ENCODE results near the gene TIMD4. TPM values are rescaled to one million over a fixed set of nuclear protein-coding genes. Genes with fewer than 3 reads are reported as not detected.

Gene TIMD4
- total RNA-seq, 4 donors from 2014 or later, result 2.2 to 3.6 (median 2.6) TPM; not detected in 1

DNA sequence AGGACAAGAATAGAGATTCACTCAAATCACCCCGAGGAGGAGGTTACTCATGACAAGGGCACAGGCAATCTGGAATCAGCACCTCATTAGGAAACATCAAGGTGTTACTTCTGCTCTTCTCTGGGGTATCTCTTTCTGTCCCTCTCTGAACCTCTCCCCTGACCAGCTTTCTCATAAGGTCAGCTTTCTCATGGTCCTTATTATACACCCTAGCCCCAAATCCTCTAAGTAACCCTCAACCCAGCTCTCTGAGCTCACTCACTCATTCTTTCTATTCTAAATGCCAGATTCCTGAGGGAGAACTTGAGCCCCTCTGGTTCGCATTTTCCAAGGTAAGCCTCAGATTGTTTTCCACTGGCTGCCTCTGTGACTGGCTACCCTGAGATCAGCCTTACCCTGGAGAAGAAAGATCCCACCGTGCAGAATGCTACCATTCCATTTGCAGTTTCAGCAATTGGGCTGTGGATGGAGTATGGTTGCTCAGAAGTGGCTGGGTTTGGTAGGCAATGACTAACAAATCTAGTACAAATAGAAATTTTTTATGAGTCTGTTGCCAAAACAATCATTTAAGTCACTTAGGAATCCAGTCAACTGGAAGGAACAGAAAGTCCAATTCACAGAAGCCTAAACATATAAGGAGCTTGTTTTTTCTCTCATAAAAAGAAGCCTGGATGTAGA lies 9.0 kb upstream of the TIMD4 start:
- TF ChIP-seq, protein P1, sequence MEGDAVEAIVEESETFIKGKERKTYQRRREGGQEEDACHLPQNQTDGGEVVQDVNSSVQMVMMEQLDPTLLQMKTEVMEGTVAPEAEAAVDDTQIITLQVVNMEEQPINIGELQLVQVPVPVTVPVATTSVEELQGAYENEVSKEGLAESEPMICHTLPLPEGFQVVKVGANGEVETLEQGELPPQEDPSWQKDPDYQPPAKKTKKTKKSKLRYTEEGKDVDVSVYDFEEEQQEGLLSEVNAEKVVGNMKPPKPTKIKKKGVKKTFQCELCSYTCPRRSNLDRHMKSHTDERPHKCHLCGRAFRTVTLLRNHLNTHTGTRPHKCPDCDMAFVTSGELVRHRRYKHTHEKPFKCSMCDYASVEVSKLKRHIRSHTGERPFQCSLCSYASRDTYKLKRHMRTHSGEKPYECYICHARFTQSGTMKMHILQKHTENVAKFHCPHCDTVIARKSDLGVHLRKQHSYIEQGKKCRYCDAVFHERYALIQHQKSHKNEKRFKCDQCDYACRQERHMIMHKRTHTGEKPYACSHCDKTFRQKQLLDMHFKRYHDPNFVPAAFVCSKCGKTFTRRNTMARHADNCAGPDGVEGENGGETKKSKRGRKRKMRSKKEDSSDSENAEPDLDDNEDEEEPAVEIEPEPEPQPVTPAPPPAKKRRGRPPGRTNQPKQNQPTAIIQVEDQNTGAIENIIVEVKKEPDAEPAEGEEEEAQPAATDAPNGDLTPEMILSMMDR (IDR thresholded peaks at IDR 0.05; ENCODE audit: low read depth), result no peak

DNA sequence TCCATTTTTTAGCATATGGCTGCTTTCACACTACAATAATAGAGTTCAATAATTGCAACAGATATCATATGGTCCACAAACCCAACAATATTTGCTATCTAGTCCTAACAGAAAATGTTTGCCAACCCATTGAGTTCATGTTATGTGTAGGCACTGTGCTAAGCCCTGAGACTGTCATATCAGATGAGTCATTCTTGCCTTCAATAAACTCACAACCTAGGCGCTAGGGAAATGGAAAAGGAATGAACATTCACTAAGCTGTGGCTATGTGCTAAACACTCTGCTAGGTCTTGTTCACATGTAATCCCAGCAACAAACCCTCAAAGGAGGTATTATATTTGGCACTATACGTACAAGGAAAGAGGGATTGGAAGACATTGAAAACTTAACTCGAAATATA lies 8.4 kb upstream of the TIMD4 start:
- TF ChIP-seq, protein P1 (IDR thresholded peaks at IDR 0.05; ENCODE audit: low read depth), result no peak

DNA sequence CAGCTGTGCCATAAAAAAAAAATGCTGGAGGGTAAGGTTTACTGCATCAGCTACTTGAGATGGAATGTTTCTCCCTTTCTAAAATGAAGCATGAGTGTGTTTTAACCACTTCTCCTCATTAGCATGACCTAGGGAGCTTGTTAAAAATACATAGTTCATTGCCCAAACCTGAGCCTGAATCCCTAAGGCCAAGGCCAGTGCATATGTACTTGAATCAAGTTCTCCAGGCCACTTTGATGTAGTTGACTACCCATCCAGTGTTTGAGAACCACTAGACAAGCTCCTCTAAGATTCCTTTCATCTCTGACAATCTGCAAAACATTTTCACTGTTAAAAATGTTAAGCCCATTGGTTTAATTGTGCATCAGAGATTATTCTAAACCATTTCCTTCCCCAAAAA lies 6.7 kb downstream of the TIMD4 start:
- TF ChIP-seq, protein P1 (IDR thresholded peaks at IDR 0.05; ENCODE audit: low read depth), result no peak

DNA sequence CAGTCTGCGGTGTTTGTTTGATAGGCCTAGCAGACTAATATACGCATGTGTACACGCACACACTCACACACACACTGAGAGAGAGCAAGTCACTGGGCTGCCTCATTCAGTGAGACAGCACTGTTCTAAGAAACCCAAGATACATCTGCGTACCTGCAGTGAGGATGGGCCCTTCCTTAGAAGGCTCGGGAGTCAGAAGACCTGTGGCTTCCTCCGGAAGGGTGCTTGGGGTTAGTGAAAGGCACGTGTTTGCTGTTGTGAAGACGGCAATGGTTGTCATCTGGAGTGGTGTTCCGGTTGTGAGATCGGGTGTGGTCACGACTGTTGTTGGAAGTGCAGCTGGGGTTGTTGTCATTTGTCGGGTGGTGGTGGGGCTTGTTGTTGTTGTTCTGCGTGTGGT lies 11.7 kb downstream of the TIMD4 start:
- TF ChIP-seq, protein P1 (IDR thresholded peaks at IDR 0.05; ENCODE audit: low read depth), result no peak

DNA sequence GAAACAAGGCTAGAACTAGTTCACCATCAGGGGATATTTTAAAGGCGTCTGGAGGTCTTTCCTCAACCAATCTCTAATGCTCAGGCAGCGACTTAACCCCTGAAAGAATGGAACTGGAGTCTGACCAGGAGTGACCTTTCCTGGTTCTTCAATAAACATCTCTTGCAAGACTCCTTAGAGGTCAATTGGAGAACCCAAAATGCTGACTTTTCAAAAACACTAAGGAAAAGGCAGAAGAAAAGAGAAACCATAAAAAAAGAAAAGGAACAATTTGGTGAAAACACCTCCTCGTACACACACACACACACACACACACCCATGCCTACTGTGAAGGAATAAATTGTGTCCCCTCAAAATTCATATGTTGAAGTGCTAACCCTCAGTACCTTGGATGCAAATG lies 12.3 kb downstream of the TIMD4 start:
- TF ChIP-seq, protein P1 (IDR thresholded peaks at IDR 0.05; ENCODE audit: low read depth), result no peak

DNA sequence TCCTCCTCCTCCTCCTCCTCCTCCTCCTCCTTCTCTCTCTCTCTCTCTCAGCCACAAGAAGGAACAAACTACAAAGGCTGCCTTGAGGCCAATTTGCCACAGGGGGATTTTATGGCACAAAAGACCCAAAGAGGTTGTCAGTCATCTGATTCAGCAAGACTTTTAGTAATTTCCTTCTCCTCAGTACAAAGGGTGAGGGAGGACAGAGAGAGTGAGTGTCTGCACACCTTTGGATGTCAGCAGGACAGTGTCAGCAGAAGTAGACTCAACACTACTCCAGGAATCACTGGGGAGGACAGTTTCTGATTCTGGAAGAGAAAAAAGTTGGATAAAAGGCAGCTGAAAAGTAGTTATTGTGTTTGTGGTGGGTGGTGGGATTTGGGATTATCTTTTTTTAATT lies 13.6 kb downstream of the TIMD4 start:
- TF ChIP-seq, protein P1 (IDR thresholded peaks at IDR 0.05; ENCODE audit: low read depth), result no peak

DNA sequence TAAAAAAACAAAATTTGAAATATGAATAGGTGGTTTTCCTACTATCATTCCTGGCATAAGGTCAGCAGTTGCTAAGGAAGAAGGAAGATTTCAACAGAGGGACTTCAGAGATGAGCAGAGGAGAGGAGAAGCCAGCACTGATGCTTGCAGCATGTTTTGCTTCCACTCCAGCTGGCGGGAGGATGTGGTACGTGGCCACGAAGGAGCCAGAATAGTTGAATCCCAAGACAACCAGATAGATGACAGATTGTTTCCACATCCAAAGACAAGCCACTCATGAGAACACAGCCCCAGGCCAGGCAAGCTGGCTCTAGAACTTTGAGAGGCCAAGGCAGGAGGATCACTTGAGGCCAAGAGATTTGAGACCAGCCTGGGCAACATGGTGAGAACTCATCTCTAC lies 15.1 kb downstream of the TIMD4 start:
- TF ChIP-seq, protein P1 (IDR thresholded peaks at IDR 0.05; ENCODE audit: low read depth), result no peak
